WERI-Rb-1 (cell line): ENCODE data around the gene CDC34.

Source experiments
- DNase-seq: peaks from one replicate; pipeline ENCODE4 v3.0.0-alpha.2; 2020
- H3K27ac ChIP-seq: fragments of 250-450 bp; sonication (Bioruptor Pico); 2 replicates; pipeline ENCODE4 v1.5.1; 2020; ENCODE audit warnings: mild to moderate bottlenecking, moderate library complexity
- H3K27me3 ChIP-seq: fragments of 250-450 bp; sonication (Bioruptor Pico); 2 replicates; pipeline ENCODE4 v1.5.1; 2021; ENCODE audit warnings: mild to moderate bottlenecking, low read depth, moderate library complexity; ENCODE audit not compliant: insufficient read depth, severe bottlenecking
- H3K36me3 ChIP-seq: fragments of 250-450 bp; sonication (Bioruptor Pico); 2 replicates; pipeline ENCODE4 v1.5.1; 2020; ENCODE audit warnings: mild to moderate bottlenecking, moderate library complexity
- H3K4me3 ChIP-seq: 2 replicates; pipeline ENCODE4 v1.5.1; 2011; ENCODE audit warnings: low read depth, mild to moderate bottlenecking, control low read depth, low read length
- H3K9me3 ChIP-seq: fragments of 250-450 bp; sonication (Bioruptor Pico); 2 replicates; pipeline ENCODE4 v1.5.1; 2021; ENCODE audit warnings: mild to moderate bottlenecking, moderate library complexity; ENCODE audit not compliant: severe bottlenecking
- TF ChIP-seq, protein P1 (sequence below): IDR thresholded peaks from 2 replicates; pipeline ENCODE4 v1.5.1; 2011; ENCODE audit warnings: low read depth, mild to moderate bottlenecking, control low read depth, inconsistent platforms, low read length

CDC34 gene

DNA sequence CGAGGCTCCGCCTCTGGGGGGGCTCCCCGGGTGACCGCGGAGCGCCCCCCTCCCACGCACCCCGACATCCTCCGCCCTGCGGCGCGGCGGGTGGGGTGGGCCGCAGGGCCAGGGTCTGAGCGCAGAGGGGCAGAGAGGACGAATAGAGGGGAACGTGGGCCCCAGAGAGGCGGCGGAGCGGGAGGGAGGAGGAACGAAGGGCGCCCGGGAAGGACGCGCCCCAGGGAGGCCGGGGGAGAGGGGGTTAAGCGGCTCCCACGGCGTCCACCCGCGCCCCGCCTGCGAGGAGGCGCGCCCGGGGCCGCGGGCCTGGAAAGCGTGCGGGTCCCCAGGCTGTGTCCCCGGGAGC, 59.2 kb downstream of the CDC34 start:
- DNase-seq, result no peak
- Histone ChIP-seq H3K27ac (no peak overlapping the region), H3K4me3 (no peak overlapping the region), H3K9me3 (no peaks in the 10 kb centered on the region), H3K27me3 (peaks cover 52% of the 10 kb centered on the region), H3K36me3 (no peaks in the 10 kb centered on the region)
- TF ChIP-seq, protein P1, sequence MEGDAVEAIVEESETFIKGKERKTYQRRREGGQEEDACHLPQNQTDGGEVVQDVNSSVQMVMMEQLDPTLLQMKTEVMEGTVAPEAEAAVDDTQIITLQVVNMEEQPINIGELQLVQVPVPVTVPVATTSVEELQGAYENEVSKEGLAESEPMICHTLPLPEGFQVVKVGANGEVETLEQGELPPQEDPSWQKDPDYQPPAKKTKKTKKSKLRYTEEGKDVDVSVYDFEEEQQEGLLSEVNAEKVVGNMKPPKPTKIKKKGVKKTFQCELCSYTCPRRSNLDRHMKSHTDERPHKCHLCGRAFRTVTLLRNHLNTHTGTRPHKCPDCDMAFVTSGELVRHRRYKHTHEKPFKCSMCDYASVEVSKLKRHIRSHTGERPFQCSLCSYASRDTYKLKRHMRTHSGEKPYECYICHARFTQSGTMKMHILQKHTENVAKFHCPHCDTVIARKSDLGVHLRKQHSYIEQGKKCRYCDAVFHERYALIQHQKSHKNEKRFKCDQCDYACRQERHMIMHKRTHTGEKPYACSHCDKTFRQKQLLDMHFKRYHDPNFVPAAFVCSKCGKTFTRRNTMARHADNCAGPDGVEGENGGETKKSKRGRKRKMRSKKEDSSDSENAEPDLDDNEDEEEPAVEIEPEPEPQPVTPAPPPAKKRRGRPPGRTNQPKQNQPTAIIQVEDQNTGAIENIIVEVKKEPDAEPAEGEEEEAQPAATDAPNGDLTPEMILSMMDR, result no peak

- peaks cover 58% of the 10 kb centered on the region for H3K27me3 ChIP-seq
- no peak for DNase-seq
- no peak overlapping the region for H3K27ac ChIP-seq
- no peak overlapping the region for H3K4me3 ChIP-seq
- TF ChIP-seq, protein P1, result no peak
- no peaks in the 10 kb centered on the region for H3K36me3 ChIP-seq
- no peaks in the 10 kb centered on the region for H3K9me3 ChIP-seq
These were observed 59.8 kb downstream of the CDC34 start for GRCh38 chr19:591099-591958.
